A172 (cell line): ENCODE results near the gene EBF4. TPM values are rescaled to one million over a fixed set of nuclear protein-coding genes. Genes with fewer than 3 reads are reported as not detected.

ENCODE experiments used
- total RNA-seq: library from RNA; depleted of rRNA; stranded (reverse); fragments of >200 nt; shearing (Covaris generic); gene quantifications from 2 replicates; pipeline ENCODE4 v1.2.3, GENCODE V29; 2014; rRNA removed

EBF4 gene
- total RNA-seq, 1 experiment from 2014 or later, result 5.2 TPM

Other genes starting within 250 kb of the EBF4 start
- gene SNRPB, start 222.0 kb upstream of the EBF4 start, total RNA-seq, result 787 and 874 TPM in 2 replicates
- 8.5 and 9.5 TPM in 2 replicates for gene ZNF343, start 183.9 kb upstream of the EBF4 start, total RNA-seq
- gene TMC2, start 156.2 kb upstream of the EBF4 start, total RNA-seq, result not detected in 2 replicates
- gene NOP56, start 40.1 kb upstream of the EBF4 start, total RNA-seq, result 210 and 227 TPM in 2 replicates
- gene IDH3B, start 28.6 kb upstream of the EBF4 start, total RNA-seq, result 258 and 260 TPM in 2 replicates
- gene CPXM1, start 107.8 kb downstream of the EBF4 start, total RNA-seq, result not detected in 2 replicates
- gene C20orf141, start 122.2 kb downstream of the EBF4 start, total RNA-seq, result not detected in 2 replicates
- not detected in 2 replicates for gene TMEM239, start 123.6 kb downstream of the EBF4 start, total RNA-seq
- gene PCED1A, start 147.9 kb downstream of the EBF4 start, total RNA-seq, result 11.9 and 13.2 TPM in 2 replicates
- gene VPS16, start 148.0 kb downstream of the EBF4 start, total RNA-seq, result 44.1 and 48.1 TPM in 2 replicates
- gene PTPRA, start 180.7 kb downstream of the EBF4 start, total RNA-seq, result 30.2 and 43.4 TPM in 2 replicates